HepG2 (cell line): Measurements from ENCODE around the gene ATR. TPM values are rescaled to one million over a fixed set of nuclear protein-coding genes. Genes with fewer than 3 reads are reported as not detected.

Source experiments
- ATAC-seq: fragments of 200-7000 bp; cut with Tn5 transposase; 3 replicates; pipeline ENCODE4 v1.9.1; 2020; ENCODE audit warnings: mild to moderate bottlenecking, moderate library complexity
- BruUV-seq: library from RNA; stranded (reverse); fragments of 400-500 nt; replicated peaks from 2 replicates; lab custom pipeline; 2021; lab: Mats Ljungman, UMichigan
- CTCF ChIA-PET: fragments of 300-600 bp; formaldehyde crosslinking; extraction: SDS; loops from one replicate; lab custom pipeline; 2021; ENCODE audit warnings: low total read pairs, inconsistent platforms, low intra/inter-chr PET ratio; lab: Yijun Ruan, JAX
- POLR2A ChIA-PET: fragments of 350-600 bp; sonication (Branson Sonifier 250); formaldehyde crosslinking; loops from one replicate; lab custom pipeline; 2020; ENCODE audit warnings: antibody characterized with exemption, inconsistent platforms; lab: Yijun Ruan, JAX
- DNase-seq: peaks from one replicate; pipeline ENCODE4 v3.0.0-alpha.2; 2015; ENCODE audit warnings: low spot score
- FAIRE-seq: peaks from 3 replicates; lab custom pipeline; 2011; peaks lifted over from hg19 to GRCh38; lab: Jason Lieb, UNC
- H2AFZ ChIP-seq: one replicate; pipeline ENCODE4 v1.6.1; 2011; ENCODE audit warnings: low read length, inconsistent platforms
- H3K27ac ChIP-seq: fragments of 300-600 bp; 3 replicates; pipeline ENCODE4 v1.8.0; 2011; ENCODE audit warnings: mixed run types, mild to moderate bottlenecking, mixed read lengths, low read length, inconsistent platforms; ENCODE audit not compliant: insufficient read depth; ENCODE audit errors: extremely low read length
- H3K27me3 ChIP-seq, 2 experiments: fragments of 200-600 bp in 1 of 2; 2 replicates in 1 of 2; 3 replicates in 1 of 2; pipeline versions ENCODE4 v1.6.0 to v1.8.0; 2011; ENCODE audit warnings: low read length in 2 of 2, mild to moderate bottlenecking in 2 of 2, moderate library complexity in 2 of 2, inconsistent platforms in 1 of 2; ENCODE audit not compliant: insufficient read depth in 2 of 2, control insufficient read depth in 1 of 2
- H3K36me3 ChIP-seq, 2 experiments: fragments of 200-600 bp in 1 of 2; replicated peaks in 1 of 2; 2 replicates in 1 of 2; 3 replicates in 1 of 2; pipeline versions ENCODE4 v1.5.1 to v1.8.0; 2011; ENCODE audit warnings: low read length in 2 of 2, inconsistent platforms in 1 of 2; ENCODE audit not compliant: insufficient read depth in 2 of 2, control insufficient read depth in 1 of 2
- H3K4me1 ChIP-seq: 2 replicates; pipeline ENCODE4 v1.5.1; 2012; ENCODE audit warnings: low read length, inconsistent platforms; ENCODE audit not compliant: insufficient read depth
- H3K4me2 ChIP-seq: 2 replicates; pipeline ENCODE4 v1.6.0; 2011; ENCODE audit warnings: low read depth, low read length, inconsistent platforms
- H3K4me3 ChIP-seq, 3 experiments: fragments of 200-600 bp in 1 of 3; sonication (generic), shearing (Covaris generic) in 1 of 3; replicated peaks in 1 of 3; 2 replicates each; pipeline ENCODE4 v1.5.1; 2011 to 2016; ENCODE audit warnings: low read length in 3 of 3, inconsistent platforms in 2 of 3, low read depth in 2 of 3, mild to moderate bottlenecking in 2 of 3, control low read depth in 1 of 3, mixed read lengths in 1 of 3; ENCODE audit not compliant: insufficient read depth in 1 of 3
- H3K79me2 ChIP-seq: one replicate; pipeline ENCODE4 v1.6.1; 2011; ENCODE audit warnings: low read length, inconsistent platforms; ENCODE audit not compliant: insufficient read depth
- H3K9ac ChIP-seq: 2 replicates; pipeline ENCODE4 v1.6.0; 2011; ENCODE audit warnings: mild to moderate bottlenecking, low read depth, low read length, inconsistent platforms; ENCODE audit not compliant: insufficient read depth
- H3K9me3 ChIP-seq: 2 replicates; pipeline ENCODE4 v1.5.1; 2012; ENCODE audit warnings: mild to moderate bottlenecking, low read length
- H4K20me1 ChIP-seq: 2 replicates; pipeline ENCODE4 v1.6.0; 2011; ENCODE audit warnings: inconsistent platforms, mild to moderate bottlenecking, low read length, moderate library complexity; ENCODE audit not compliant: insufficient read depth
- KAT8 ChIP-seq: IDR thresholded peaks from 2 replicates; pipeline ENCODE4 v1.6.1; 2016; ENCODE audit warnings: missing genetic modification reagents, missing compliant biosample characterization
- MED13 ChIP-seq: sonication (generic); formaldehyde crosslinking; IDR thresholded peaks from 2 replicates; pipeline ENCODE4 v1.5.0; 2020; ENCODE audit warnings: missing genetic modification reagents
- NFYB ChIP-seq: sonication (generic); formaldehyde crosslinking; IDR thresholded peaks from 2 replicates; pipeline ENCODE4 v1.4.0; 2020; ENCODE audit warnings: missing genetic modification reagents
- RARG ChIP-seq: sonication (generic); formaldehyde crosslinking; IDR thresholded peaks from 2 replicates; pipeline ENCODE4 v1.4.0; 2020; ENCODE audit warnings: low read depth, mild to moderate bottlenecking, missing genetic modification reagents
- RFXAP ChIP-seq: sonication (generic); formaldehyde crosslinking; IDR thresholded peaks from 2 replicates; pipeline ENCODE4 v1.4.0; 2020; ENCODE audit warnings: missing genetic modification reagents, borderline replicate concordance
- SCMH1 ChIP-seq: sonication (generic); formaldehyde crosslinking; IDR thresholded peaks from 2 replicates; pipeline ENCODE4 v1.9.0; 2021; ENCODE audit warnings: missing genetic modification reagents, mild to moderate bottlenecking, borderline replicate concordance
- THYN1 ChIP-seq: sonication (generic); formaldehyde crosslinking; IDR thresholded peaks from 2 replicates; pipeline ENCODE4 v1.8.1; 2023; ENCODE audit warnings: low read depth, mild to moderate bottlenecking, moderate library complexity, missing genetic modification reagents, borderline replicate concordance
- ZNF441 ChIP-seq: sonication (generic); formaldehyde crosslinking; IDR thresholded peaks from 2 replicates; pipeline ENCODE4 v1.7.0; 2021; ENCODE audit warnings: missing genetic modification reagents, borderline replicate concordance
- WGBS: methylation state at CpG from one replicate; pipeline ENCODE4 v1.1.6; 2017; ENCODE audit warnings: low lambda C conversion rate; 5-methylcytosine and 5-hydroxymethylcytosine counted together
- in situ Hi-C: cut with HindIII; loops from 2 replicates; pipeline ENCODE4 v1.10.0; 2017; ENCODE audit warnings: low pct_unique_long_range_greater_than_20kb; ENCODE audit not compliant: extremely low pct_ligation_motif_present
- intact Hi-C: fragments of 100-400 bp; cut with micrococcal nuclease; formaldehyde crosslinking; loops from one replicate; pipeline ENCODE4 v1.10.0; 2022; ENCODE audit not compliant: unreplicated experiment
- polyA plus RNA-seq, 8 experiments: library from polyadenylated mRNA; depleted of rRNA in 3 of 8; stranded (reverse) in 7 of 8; unstranded in 1 of 8; fragments of >200 nt; fragmentation: Illumina TruSeq in 4 of 8; extraction: Trizol in 4 of 8; gene quantifications; 2 replicates each; pipeline versions ENCODE4 v1.2.1 to v1.2.3, GENCODE V29; 2011 to 2016; ENCODE audit warnings: low read depth in 4 of 8, missing spikeins in 1 of 8, mixed read lengths in 1 of 8; ENCODE audit not compliant: insufficient read depth in 1 of 8
- total RNA-seq, 5 experiments: library from RNA; depleted of rRNA; stranded (reverse); fragments of >200 nt; fragmentation: Illumina TruSeq; extraction: Trizol; gene quantifications; 2 replicates each; pipeline ENCODE4 v1.2.3, GENCODE V29; 2016; ENCODE audit warnings: low read depth in 1 of 5
- TF ChIP-seq, protein P1 (sequence below): sonication (generic); formaldehyde crosslinking; conservative IDR thresholded peaks from 2 replicates; pipeline ENCODE4 v1.4.0; 2020; ENCODE audit warnings: mild to moderate bottlenecking, missing genetic modification reagents, moderate library complexity
- TF ChIP-seq, protein P2 (sequence below): sonication (generic); formaldehyde crosslinking; IDR thresholded peaks from 2 replicates; pipeline ENCODE4 v1.5.0; 2020; ENCODE audit warnings: mild to moderate bottlenecking, missing genetic modification reagents, borderline replicate concordance

The ATR gene
- total and polyA plus RNA-seq, 2 of the 13 experiments (the other 11 are each of a cell fraction or from before 2014, with no cell fraction given): 6.6 to 17.0 TPM

- TF ChIP-seq, protein P1, sequence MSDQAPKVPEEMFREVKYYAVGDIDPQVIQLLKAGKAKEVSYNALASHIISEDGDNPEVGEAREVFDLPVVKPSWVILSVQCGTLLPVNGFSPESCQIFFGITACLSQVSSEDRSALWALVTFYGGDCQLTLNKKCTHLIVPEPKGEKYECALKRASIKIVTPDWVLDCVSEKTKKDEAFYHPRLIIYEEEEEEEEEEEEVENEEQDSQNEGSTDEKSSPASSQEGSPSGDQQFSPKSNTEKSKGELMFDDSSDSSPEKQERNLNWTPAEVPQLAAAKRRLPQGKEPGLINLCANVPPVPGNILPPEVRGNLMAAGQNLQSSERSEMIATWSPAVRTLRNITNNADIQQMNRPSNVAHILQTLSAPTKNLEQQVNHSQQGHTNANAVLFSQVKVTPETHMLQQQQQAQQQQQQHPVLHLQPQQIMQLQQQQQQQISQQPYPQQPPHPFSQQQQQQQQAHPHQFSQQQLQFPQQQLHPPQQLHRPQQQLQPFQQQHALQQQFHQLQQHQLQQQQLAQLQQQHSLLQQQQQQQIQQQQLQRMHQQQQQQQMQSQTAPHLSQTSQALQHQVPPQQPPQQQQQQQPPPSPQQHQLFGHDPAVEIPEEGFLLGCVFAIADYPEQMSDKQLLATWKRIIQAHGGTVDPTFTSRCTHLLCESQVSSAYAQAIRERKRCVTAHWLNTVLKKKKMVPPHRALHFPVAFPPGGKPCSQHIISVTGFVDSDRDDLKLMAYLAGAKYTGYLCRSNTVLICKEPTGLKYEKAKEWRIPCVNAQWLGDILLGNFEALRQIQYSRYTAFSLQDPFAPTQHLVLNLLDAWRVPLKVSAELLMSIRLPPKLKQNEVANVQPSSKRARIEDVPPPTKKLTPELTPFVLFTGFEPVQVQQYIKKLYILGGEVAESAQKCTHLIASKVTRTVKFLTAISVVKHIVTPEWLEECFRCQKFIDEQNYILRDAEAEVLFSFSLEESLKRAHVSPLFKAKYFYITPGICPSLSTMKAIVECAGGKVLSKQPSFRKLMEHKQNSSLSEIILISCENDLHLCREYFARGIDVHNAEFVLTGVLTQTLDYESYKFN (CRISPR knock-in tag): no peak
Measured at GRCh38 chr3:142433110-142433509, 145.4 kb downstream of the ATR start (continued).

GRCh38 chr3:142429582-142429981 lies 149.0 kb downstream of the ATR start:
- Histone ChIP-seq H3K36me3 (peaks cover 1 to 27% of the 10 kb centered on the region in 2 experiments), H3K79me2 (peaks cover 6% of the 10 kb centered on the region), H3K4me1 (peaks cover 6% of the 10 kb centered on the region), H3K27ac (no peak overlapping the region), H3K9ac (no peak overlapping the region), H3K27me3 (no peaks in the 10 kb centered on the region), H3K4me3 (no peak overlapping the region), H3K4me2 (no peak overlapping the region), H4K20me1 (no peaks in the 10 kb centered on the region), H2AFZ (no peak overlapping the region), H3K9me3 (no peaks in the 10 kb centered on the region)
- no peak for FAIRE-seq
- CTCF ChIA-PET: no interaction called here
- no peak for DNase-seq
- intact Hi-C loops (no loop called here), in situ Hi-C loops (no loop called here)
- POLR2A ChIA-PET: no interaction called here
- no peak for ATAC-seq
- BruUV-seq: no TSS peak
- TF ChIP-seq NFYB (CRISPR knock-in tag): no peak
- no peak for TF ChIP-seq RARG (CRISPR knock-in tag)

- Histone ChIP-seq H3K9me3 (no peaks in the 10 kb centered on the region), H3K27ac (no peak overlapping the region), H4K20me1 (no peaks in the 10 kb centered on the region), H3K4me2 (no peak overlapping the region), H3K4me3 (no peak overlapping the region), H3K27me3 (no peaks in the 10 kb centered on the region), H3K9ac (no peak overlapping the region), H3K36me3 (peaks cover 3 to 41% of the 10 kb centered on the region in 2 experiments; a peak in 4 of 5 replicates), H2AFZ (no peak overlapping the region), H3K4me1 (no peaks in the 10 kb centered on the region), H3K79me2 (no peaks in the 10 kb centered on the region)
- POLR2A ChIA-PET: no interaction called here
- CTCF ChIA-PET: no interaction called here
- 97% methylated on average over 1 of the region's 1 CpG for WGBS
- DNase-seq: no peak
- intact Hi-C loops: no loop called here
- BruUV-seq: no TSS peak
- ATAC-seq: no peak
- in situ Hi-C loops: no loop called here
- FAIRE-seq: no peak
- no peak for TF ChIP-seq ZNF441 (CRISPR knock-in tag)
- no peak for TF ChIP-seq RFXAP (CRISPR knock-in tag)
- TF ChIP-seq, protein P2, sequence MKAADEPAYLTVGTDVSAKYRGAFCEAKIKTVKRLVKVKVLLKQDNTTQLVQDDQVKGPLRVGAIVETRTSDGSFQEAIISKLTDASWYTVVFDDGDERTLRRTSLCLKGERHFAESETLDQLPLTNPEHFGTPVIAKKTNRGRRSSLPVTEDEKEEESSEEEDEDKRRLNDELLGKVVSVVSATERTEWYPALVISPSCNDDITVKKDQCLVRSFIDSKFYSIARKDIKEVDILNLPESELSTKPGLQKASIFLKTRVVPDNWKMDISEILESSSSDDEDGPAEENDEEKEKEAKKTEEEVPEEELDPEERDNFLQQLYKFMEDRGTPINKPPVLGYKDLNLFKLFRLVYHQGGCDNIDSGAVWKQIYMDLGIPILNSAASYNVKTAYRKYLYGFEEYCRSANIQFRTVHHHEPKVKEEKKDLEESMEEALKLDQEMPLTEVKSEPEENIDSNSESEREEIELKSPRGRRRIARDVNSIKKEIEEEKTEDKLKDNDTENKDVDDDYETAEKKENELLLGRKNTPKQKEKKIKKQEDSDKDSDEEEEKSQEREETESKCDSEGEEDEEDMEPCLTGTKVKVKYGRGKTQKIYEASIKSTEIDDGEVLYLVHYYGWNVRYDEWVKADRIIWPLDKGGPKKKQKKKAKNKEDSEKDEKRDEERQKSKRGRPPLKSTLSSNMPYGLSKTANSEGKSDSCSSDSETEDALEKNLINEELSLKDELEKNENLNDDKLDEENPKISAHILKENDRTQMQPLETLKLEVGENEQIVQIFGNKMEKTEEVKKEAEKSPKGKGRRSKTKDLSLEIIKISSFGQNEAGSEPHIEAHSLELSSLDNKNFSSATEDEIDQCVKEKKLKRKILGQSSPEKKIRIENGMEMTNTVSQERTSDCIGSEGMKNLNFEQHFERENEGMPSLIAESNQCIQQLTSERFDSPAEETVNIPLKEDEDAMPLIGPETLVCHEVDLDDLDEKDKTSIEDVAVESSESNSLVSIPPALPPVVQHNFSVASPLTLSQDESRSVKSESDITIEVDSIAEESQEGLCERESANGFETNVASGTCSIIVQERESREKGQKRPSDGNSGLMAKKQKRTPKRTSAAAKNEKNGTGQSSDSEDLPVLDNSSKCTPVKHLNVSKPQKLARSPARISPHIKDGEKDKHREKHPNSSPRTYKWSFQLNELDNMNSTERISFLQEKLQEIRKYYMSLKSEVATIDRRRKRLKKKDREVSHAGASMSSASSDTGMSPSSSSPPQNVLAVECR (CRISPR knock-in tag): no peak
- TF ChIP-seq MED13 (CRISPR knock-in tag): no peak
- no peak for TF ChIP-seq SCMH1 (CRISPR knock-in tag)
- no peak for TF ChIP-seq THYN1
- no peak for TF ChIP-seq KAT8
Measured at GRCh38 chr3:142424754-142425153, 153.8 kb downstream of the ATR start.
